Loucy (cell line): ENCODE measurements around the gene SAA1.
"Not testable (repeated sequence)": the region's sequence is repeated elsewhere in the genome, so short reads cannot be mapped to it uniquely, and the experiment has no call there.

Experiments used
- H2AFZ ChIP-seq: fragments of 200-600 bp; sonication (generic); 2 replicates; pipeline ENCODE4 v1.6.0; 2016; ENCODE audit warnings: antibody characterized with exemption, mild to moderate bottlenecking, low read length, moderate library complexity
- H3F3A ChIP-seq: fragments of 200-600 bp; 2 replicates; pipeline ENCODE4 v1.6.0; 2016; ENCODE audit warnings: antibody characterized with exemption, low read depth, mild to moderate bottlenecking
- H3K27me3 ChIP-seq: fragments of 200-600 bp; sonication (generic); 2 replicates; pipeline ENCODE4 v1.6.1; 2014; ENCODE audit warnings: low read length, mild to moderate bottlenecking; ENCODE audit not compliant: insufficient read depth, poor library complexity, severe bottlenecking
- H3K36me3 ChIP-seq: fragments of 200-600 bp; sonication (generic); 2 replicates; pipeline ENCODE4 v1.6.1; 2016; ENCODE audit warnings: low read length; ENCODE audit not compliant: insufficient read depth
- H3K4me1 ChIP-seq: fragments of 200-600 bp; sonication (generic); 2 replicates; pipeline ENCODE4 v1.5.1; 2014; ENCODE audit warnings: low read length, mild to moderate bottlenecking; ENCODE audit not compliant: insufficient read depth, poor library complexity, severe bottlenecking
- H3K4me2 ChIP-seq: fragments of 200-600 bp; sonication (generic); 2 replicates; pipeline ENCODE4 v1.6.0; 2014; ENCODE audit warnings: antibody characterized with exemption, low read length, low read depth, mild to moderate bottlenecking; ENCODE audit not compliant: poor library complexity, severe bottlenecking
- H3K4me3 ChIP-seq: fragments of 200-600 bp; sonication (generic); 2 replicates; pipeline ENCODE4 v1.5.1; 2014; ENCODE audit warnings: low read length, mild to moderate bottlenecking, mixed read lengths; ENCODE audit not compliant: poor library complexity, severe bottlenecking
- H3K79me2 ChIP-seq: fragments of 200-600 bp; sonication (generic); 2 replicates; pipeline ENCODE4 v1.6.1; 2014; ENCODE audit warnings: low read length; ENCODE audit not compliant: insufficient read depth
- H3K9ac ChIP-seq: fragments of 200-600 bp; sonication (generic); 2 replicates; pipeline ENCODE4 v1.6.0; 2014; ENCODE audit warnings: mild to moderate bottlenecking, low read depth, low read length, moderate library complexity; ENCODE audit not compliant: poor library complexity, severe bottlenecking
- H3K9me2 ChIP-seq: fragments of 200-600 bp; sonication (generic); replicated peaks from 2 replicates; pipeline ENCODE4 v1.6.1; 2016; ENCODE audit warnings: low read depth, low read length, mixed read lengths
- H3K9me3 ChIP-seq: fragments of 200-600 bp; sonication (generic); 2 replicates; pipeline ENCODE4 v1.6.1; 2014; ENCODE audit warnings: mild to moderate bottlenecking, antibody characterized with exemption, low read length, low read depth; ENCODE audit not compliant: insufficient read depth
- H4K20me1 ChIP-seq: fragments of 200-600 bp; sonication (generic); 2 replicates; pipeline ENCODE4 v1.6.0; 2014; ENCODE audit warnings: antibody characterized with exemption, low read length, mild to moderate bottlenecking; ENCODE audit not compliant: insufficient read depth, poor library complexity, severe bottlenecking
- EZH2phosphoT487 ChIP-seq: fragments of 200-600 bp; IDR thresholded peaks from 2 replicates; pipeline ENCODE4 v1.6.1; 2018; ENCODE audit warnings: antibody characterized with exemption, mild to moderate bottlenecking, moderate library complexity, borderline replicate concordance
- TF ChIP-seq, protein P1 (sequence below): fragments of 200-600 bp; sonication (generic); conservative IDR thresholded peaks from 2 replicates; pipeline ENCODE4 v1.5.1; 2014; ENCODE audit warnings: mild to moderate bottlenecking, antibody characterized with exemption, low read length

SAA1 gene

GRCh38 chr11:18264677-18265555 is 1.1 kb upstream of the SAA1 start:
- H3F3A ChIP-seq, result no peaks in the 10 kb centered on the region
- no peak overlapping the region for H3K9ac ChIP-seq
- TF ChIP-seq, protein P1, sequence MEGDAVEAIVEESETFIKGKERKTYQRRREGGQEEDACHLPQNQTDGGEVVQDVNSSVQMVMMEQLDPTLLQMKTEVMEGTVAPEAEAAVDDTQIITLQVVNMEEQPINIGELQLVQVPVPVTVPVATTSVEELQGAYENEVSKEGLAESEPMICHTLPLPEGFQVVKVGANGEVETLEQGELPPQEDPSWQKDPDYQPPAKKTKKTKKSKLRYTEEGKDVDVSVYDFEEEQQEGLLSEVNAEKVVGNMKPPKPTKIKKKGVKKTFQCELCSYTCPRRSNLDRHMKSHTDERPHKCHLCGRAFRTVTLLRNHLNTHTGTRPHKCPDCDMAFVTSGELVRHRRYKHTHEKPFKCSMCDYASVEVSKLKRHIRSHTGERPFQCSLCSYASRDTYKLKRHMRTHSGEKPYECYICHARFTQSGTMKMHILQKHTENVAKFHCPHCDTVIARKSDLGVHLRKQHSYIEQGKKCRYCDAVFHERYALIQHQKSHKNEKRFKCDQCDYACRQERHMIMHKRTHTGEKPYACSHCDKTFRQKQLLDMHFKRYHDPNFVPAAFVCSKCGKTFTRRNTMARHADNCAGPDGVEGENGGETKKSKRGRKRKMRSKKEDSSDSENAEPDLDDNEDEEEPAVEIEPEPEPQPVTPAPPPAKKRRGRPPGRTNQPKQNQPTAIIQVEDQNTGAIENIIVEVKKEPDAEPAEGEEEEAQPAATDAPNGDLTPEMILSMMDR, result no peak
- TF ChIP-seq EZH2phosphoT487, result no peak
- no peaks in the 10 kb centered on the region for H3K9me2 ChIP-seq
- no peaks in the 10 kb centered on the region for H3K36me3 ChIP-seq
- H2AFZ ChIP-seq, result no peak overlapping the region
- H3K4me3 ChIP-seq, result no peak overlapping the region
- no peaks in the 10 kb centered on the region for H3K27me3 ChIP-seq
- no peaks in the 10 kb centered on the region for H3K9me3 ChIP-seq
- H3K4me1 ChIP-seq, result peaks cover 9% of the 10 kb centered on the region
- H3K4me2 ChIP-seq, result no peak overlapping the region
- H4K20me1 ChIP-seq, result no peaks in the 10 kb centered on the region
- H3K79me2 ChIP-seq, result no peaks in the 10 kb centered on the region

- not testable (repeated sequence) for H3K9ac ChIP-seq, H3K4me1 ChIP-seq, H3K4me2 ChIP-seq, H2AFZ ChIP-seq, H3K9me2 ChIP-seq, H3K4me3 ChIP-seq, H3K9me3 ChIP-seq, H3F3A ChIP-seq, H3K27me3 ChIP-seq, H3K79me2 ChIP-seq, H4K20me1 ChIP-seq, H3K36me3 ChIP-seq
These were observed 1.5 kb downstream of the SAA1 start for GRCh38 chr11:18267335-18268133.

GRCh38 chr11:18269252-18269651 is 3.2 kb downstream of the SAA1 start:
- not testable (repeated sequence) for H3K79me2 ChIP-seq, H3K9me2 ChIP-seq, H3K36me3 ChIP-seq, H3K4me2 ChIP-seq, H3K4me3 ChIP-seq, H3K4me1 ChIP-seq, H3K9ac ChIP-seq, H4K20me1 ChIP-seq, H3K27me3 ChIP-seq, H2AFZ ChIP-seq, H3K9me3 ChIP-seq, H3F3A ChIP-seq

DNA sequence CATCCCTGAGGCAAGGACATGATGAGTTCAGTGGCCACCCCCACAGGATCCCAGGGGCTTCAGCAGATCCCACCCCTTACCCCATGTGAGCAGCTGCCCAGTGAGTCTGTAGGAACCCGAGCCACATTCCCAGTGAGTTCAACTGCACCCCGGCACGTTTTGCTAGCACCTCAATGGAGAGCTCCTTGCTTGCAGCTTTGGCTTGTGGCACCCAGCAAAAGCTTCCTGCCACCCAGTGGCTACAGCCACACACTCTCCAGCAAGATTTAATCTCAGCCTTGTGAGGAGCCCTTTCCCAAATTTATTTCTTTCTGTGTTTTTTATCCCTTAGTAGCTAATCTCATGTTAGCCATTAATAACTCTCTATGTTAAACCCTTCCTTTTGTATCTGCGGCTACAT is 4.0 kb downstream of the SAA1 start:
- Histone ChIP-seq H3K9ac (no peak overlapping the region), H3K9me3 (no peaks in the 10 kb centered on the region), H3K27me3 (no peaks in the 10 kb centered on the region), H3K79me2 (no peaks in the 10 kb centered on the region), H4K20me1 (no peaks in the 10 kb centered on the region), H3K9me2 (no peaks in the 10 kb centered on the region), H3K4me2 (no peak overlapping the region), H3K4me1 (peaks cover 5% of the 10 kb centered on the region), H2AFZ (no peak overlapping the region), H3K36me3 (no peaks in the 10 kb centered on the region), H3F3A (no peaks in the 10 kb centered on the region), H3K4me3 (no peak overlapping the region)
- TF ChIP-seq, protein P1, result no peak
